Measurements from ENCODE around the gene GPR183.

The GPR183 gene

GRCh38 chr13:99346335-99347042 is 39.3 kb upstream of the GPR183 start:
- DNase-seq (no peak), ATAC-seq (replicated peaks) (peak; percentile 60)
- Mint-ChIP-seq H3K9me3 (no peaks in the 10 kb centered on the region), H3K27me3 (no peaks in the 10 kb centered on the region), H3K36me3 (ENCODE audit: insufficient read depth) (peaks cover 54% of the 10 kb centered on the region), H3K27ac (peak overlapping the region; percentile 78 to 86), H3K4me3 (peak overlapping the region; percentile 42 to 52), H3K4me1 (ENCODE audit: low read depth in 2 of 2) (peaks cover 55 to 67% of the 10 kb centered on the region in 2 donors)

GRCh38 chr13:99345345-99345744 is 38.1 kb upstream of the GPR183 start:
- ATAC-seq (replicated peaks) (no peak), DNase-seq (no peak)
- Mint-ChIP-seq H3K4me3 (peak overlapping the region in 1 of 2 donors; percentile 5), H3K27me3 (no peaks in the 10 kb centered on the region), H3K4me1 (ENCODE audit: low read depth in 2 of 2) (peaks cover 58 to 68% of the 10 kb centered on the region in 2 donors), H3K9me3 (no peaks in the 10 kb centered on the region), H3K27ac (peak overlapping the region; percentile 29 to 86), H3K36me3 (ENCODE audit: insufficient read depth) (peaks cover 51% of the 10 kb centered on the region)

GRCh38 chr13:99344610-99345208 is 37.5 kb upstream of the GPR183 start:
- Mint-ChIP-seq H3K9me3 (no peaks in the 10 kb centered on the region), H3K27me3 (no peaks in the 10 kb centered on the region), H3K27ac (peak overlapping the region; percentile 29 to 86), H3K36me3 (ENCODE audit: insufficient read depth) (peaks cover 56% of the 10 kb centered on the region), H3K4me3 (peak overlapping the region in 1 of 2 donors; percentile 5), H3K4me1 (ENCODE audit: low read depth in 2 of 2) (peaks cover 64 to 73% of the 10 kb centered on the region in 2 donors)
- no peak for DNase-seq
- ATAC-seq (replicated peaks) = no peak

- ATAC-seq (replicated peaks) (no peak), DNase-seq (no peak)
- Mint-ChIP-seq H3K36me3 (ENCODE audit: insufficient read depth) (peaks cover 44% of the 10 kb centered on the region), H3K27me3 (no peaks in the 10 kb centered on the region), H3K4me1 (ENCODE audit: low read depth in 2 of 2) (peaks cover 58 to 69% of the 10 kb centered on the region in 2 donors), H3K4me3 (no peak overlapping the region), H3K27ac (no peak overlapping the region), H3K9me3 (no peaks in the 10 kb centered on the region)
Measured at GRCh38 chr13:99342723-99343315, 35.6 kb upstream of the GPR183 start.

GRCh38 chr13:99341969-99342722 is 34.9 kb upstream of the GPR183 start:
- no peaks in the 10 kb centered on the region for H3K27me3 Mint-ChIP-seq
- H3K36me3 Mint-ChIP-seq (ENCODE audit: insufficient read depth) = peaks cover 43% of the 10 kb centered on the region
- H3K4me3 Mint-ChIP-seq = peak overlapping the region in 1 of 2 donors; percentile 84
- H3K4me1 Mint-ChIP-seq (ENCODE audit: low read depth in 2 of 2) = peaks cover 56 to 68% of the 10 kb centered on the region in 2 donors
- H3K9me3 Mint-ChIP-seq = no peaks in the 10 kb centered on the region
- no peak overlapping the region for H3K27ac Mint-ChIP-seq
- ATAC-seq (replicated peaks) (no peak), DNase-seq (no peak)

GRCh38 chr13:99340638-99341037 is 33.4 kb upstream of the GPR183 start:
- peaks cover 35% of the 10 kb centered on the region for H3K36me3 Mint-ChIP-seq (ENCODE audit: insufficient read depth)
- H3K27me3 Mint-ChIP-seq = no peaks in the 10 kb centered on the region
- ATAC-seq (replicated peaks) = peak; percentile 49
- H3K4me1 Mint-ChIP-seq (ENCODE audit: low read depth in 2 of 2) = peaks cover 48 to 66% of the 10 kb centered on the region in 2 donors
- no peaks in the 10 kb centered on the region for H3K9me3 Mint-ChIP-seq
- H3K4me3 Mint-ChIP-seq = peak overlapping the region; percentile 81 to 84
- DNase-seq = no peak
- peak overlapping the region; percentile 75 to 91 for H3K27ac Mint-ChIP-seq

GRCh38 chr13:99339736-99340397 is 32.7 kb upstream of the GPR183 start:
- Mint-ChIP-seq H3K4me1 (ENCODE audit: low read depth in 2 of 2) (peaks cover 45 to 68% of the 10 kb centered on the region in 2 donors), H3K9me3 (no peaks in the 10 kb centered on the region), H3K36me3 (ENCODE audit: insufficient read depth) (peaks cover 34% of the 10 kb centered on the region), H3K27me3 (no peaks in the 10 kb centered on the region), H3K27ac (peak overlapping the region; percentile 75 to 91), H3K4me3 (peak overlapping the region; percentile 81 to 84)
- peak; percentile 63 to 68 (median 66) for DNase-seq
- ATAC-seq (replicated peaks) = peak; percentile 90

GRCh38 chr13:99339230-99339721 is 32.1 kb upstream of the GPR183 start:
- Mint-ChIP-seq H3K4me3 (peak overlapping the region; percentile 81 to 84), H3K27ac (peak overlapping the region; percentile 75 to 91), H3K9me3 (no peaks in the 10 kb centered on the region), H3K27me3 (no peaks in the 10 kb centered on the region), H3K36me3 (ENCODE audit: insufficient read depth) (peaks cover 29% of the 10 kb centered on the region), H3K4me1 (ENCODE audit: low read depth in 2 of 2) (peaks cover 41 to 69% of the 10 kb centered on the region in 2 donors)
- DNase-seq (no peak), ATAC-seq (replicated peaks) (no peak)

GRCh38 chr13:99335603-99336002 is 28.4 kb upstream of the GPR183 start:
- Mint-ChIP-seq H3K4me1 (ENCODE audit: low read depth in 2 of 2) (peaks cover 39 to 61% of the 10 kb centered on the region in 2 donors), H3K36me3 (ENCODE audit: insufficient read depth) (peaks cover 23% of the 10 kb centered on the region), H3K4me3 (no peak overlapping the region), H3K27ac (peak overlapping the region; percentile 5 to 62), H3K9me3 (no peaks in the 10 kb centered on the region), H3K27me3 (no peaks in the 10 kb centered on the region)
- DNase-seq (no peak), ATAC-seq (replicated peaks) (no peak)

- Mint-ChIP-seq H3K4me1 (ENCODE audit: low read depth in 2 of 2) (peaks cover 34 to 56% of the 10 kb centered on the region in 2 donors), H3K9me3 (no peaks in the 10 kb centered on the region), H3K36me3 (ENCODE audit: insufficient read depth) (peaks cover 18% of the 10 kb centered on the region), H3K4me3 (no peak overlapping the region), H3K27ac (peak overlapping the region; percentile 5 to 67), H3K27me3 (no peaks in the 10 kb centered on the region)
- ATAC-seq (replicated peaks) = no peak
- DNase-seq = no peak
Measured at GRCh38 chr13:99335087-99335486, 27.9 kb upstream of the GPR183 start.

GRCh38 chr13:99334221-99334620 is 27.0 kb upstream of the GPR183 start:
- Mint-ChIP-seq H3K36me3 (ENCODE audit: insufficient read depth) (peaks cover 10% of the 10 kb centered on the region), H3K27me3 (no peaks in the 10 kb centered on the region), H3K4me3 (no peak overlapping the region), H3K9me3 (no peaks in the 10 kb centered on the region), H3K27ac (peak overlapping the region in 1 of 2 donors; percentile 67), H3K4me1 (ENCODE audit: low read depth in 2 of 2) (peaks cover 28 to 49% of the 10 kb centered on the region in 2 donors)
- ATAC-seq (replicated peaks) (no peak), DNase-seq (no peak)

GRCh38 chr13:99332456-99332855 is 25.3 kb upstream of the GPR183 start:
- DNase-seq (no peak), ATAC-seq (replicated peaks) (no peak)
- Mint-ChIP-seq H3K4me1 (ENCODE audit: low read depth in 2 of 2) (peaks cover 18 to 36% of the 10 kb centered on the region in 2 donors), H3K36me3 (ENCODE audit: insufficient read depth) (peaks cover 7% of the 10 kb centered on the region), H3K27ac (no peak overlapping the region), H3K9me3 (no peaks in the 10 kb centered on the region), H3K27me3 (no peaks in the 10 kb centered on the region), H3K4me3 (no peak overlapping the region)

GRCh38 chr13:99331881-99332293 is 24.7 kb upstream of the GPR183 start:
- Mint-ChIP-seq H3K27me3 (no peaks in the 10 kb centered on the region), H3K36me3 (ENCODE audit: insufficient read depth) (peaks cover 8% of the 10 kb centered on the region), H3K4me1 (ENCODE audit: low read depth in 2 of 2) (peaks cover 23 to 37% of the 10 kb centered on the region in 2 donors), H3K9me3 (no peaks in the 10 kb centered on the region), H3K27ac (no peak overlapping the region), H3K4me3 (no peak overlapping the region)
- no peak for ATAC-seq (replicated peaks)
- no peak for DNase-seq

Data from effector memory CD8-positive, alpha-beta T cell (primary cell).